Epithelial cell of esophagus (primary cell): Measurements from ENCODE around the gene MYO16.

Experiments
- DNase-seq: peaks from one replicate; pipeline ENCODE4 v3.0.0; 2010; ENCODE audit warnings: low read depth
- H3K4me3 ChIP-seq: 2 replicates; pipeline ENCODE4 v1.5.1; 2011; ENCODE audit warnings: mild to moderate bottlenecking, low read length, control low read depth
- CTCF ChIP-seq: IDR thresholded peaks from 2 replicates; pipeline ENCODE4 v1.5.1; 2011; ENCODE audit warnings: low read depth, mild to moderate bottlenecking, low read length, control low read depth, inconsistent platforms; ENCODE audit not compliant: insufficient read depth; ENCODE audit errors: missing control alignments

MYO16 gene

GRCh38 chr13:108606424-108606823, 23.0 kb upstream of the MYO16 start:
- no peak for DNase-seq
- no peak for TF ChIP-seq CTCF
- no peak overlapping the region for H3K4me3 ChIP-seq

GRCh38 chr13:108609353-108609752, 20.1 kb upstream of the MYO16 start:
- DNase-seq = peak; percentile 21
- peak; percentile 29 for TF ChIP-seq CTCF
- no peak overlapping the region for H3K4me3 ChIP-seq

GRCh38 chr13:108610507-108610906, 18.9 kb upstream of the MYO16 start:
- no peak overlapping the region for H3K4me3 ChIP-seq
- DNase-seq = no peak
- TF ChIP-seq CTCF = no peak

- no peak overlapping the region for H3K4me3 ChIP-seq
- no peak for TF ChIP-seq CTCF
- DNase-seq = no peak
Measured at GRCh38 chr13:108615241-108615640, 14.2 kb upstream of the MYO16 start.

GRCh38 chr13:108618233-108618632, 11.2 kb upstream of the MYO16 start:
- no peak for TF ChIP-seq CTCF
- no peak for DNase-seq
- no peak overlapping the region for H3K4me3 ChIP-seq

- no peak for DNase-seq
- no peak for TF ChIP-seq CTCF
- no peak overlapping the region for H3K4me3 ChIP-seq
Measured at GRCh38 chr13:108621462-108621861, 7.9 kb upstream of the MYO16 start.

- DNase-seq = no peak
Measured at GRCh38 chr13:108624108-108624507, 5.3 kb upstream of the MYO16 start.

More at GRCh38 chr13:108624108-108624507, 5.3 kb upstream of the MYO16 start:
- TF ChIP-seq CTCF = no peak
- H3K4me3 ChIP-seq = no peak overlapping the region
